Muscle of leg (tissue), 16 donors: ENCODE results near the gene USP24. TPM values are rescaled to one million over a fixed set of nuclear protein-coding genes. Genes with fewer than 3 reads are reported as not detected.

Source experiments
- DNase-seq: peaks from one replicate; pipeline ENCODE4 v3.0.0; 2013
- H3K27ac ChIP-seq: one replicate; pipeline ENCODE4 v1.5.1; 2013; ENCODE audit warnings: mild to moderate bottlenecking, low read length, control low read depth
- H3K27me3 ChIP-seq: one replicate; pipeline ENCODE4 v1.6.1; 2013; ENCODE audit warnings: low read length; ENCODE audit not compliant: control insufficient read depth, insufficient read depth
- H3K36me3 ChIP-seq: one replicate; pipeline ENCODE4 v1.6.1; 2013; ENCODE audit warnings: low read length; ENCODE audit not compliant: control insufficient read depth, insufficient read depth
- H3K4me1 ChIP-seq: one replicate; pipeline ENCODE4 v1.6.1; 2013; ENCODE audit warnings: low read length; ENCODE audit not compliant: control insufficient read depth, insufficient read depth
- H3K4me3 ChIP-seq: one replicate; pipeline ENCODE4 v1.5.1; 2013; ENCODE audit warnings: low read length, control low read depth
- H3K9me3 ChIP-seq: replicated peaks from 2 replicates; pipeline ENCODE4 v1.6.1; 2013; ENCODE audit warnings: low read depth, low read length; ENCODE audit not compliant: control insufficient read depth
- WGBS: methylation state at CpG from one replicate; pipeline ENCODE4 v1.1.5; 2013; ENCODE audit warnings: missing lambda C conversion rate; ENCODE audit not compliant: insufficient coverage; 5-methylcytosine and 5-hydroxymethylcytosine counted together
- long read RNA-seq, 11 donors: transcript quantifications; one replicate each; lab custom pipeline, GENCODE V29; 2026
- polyA plus RNA-seq, 8 donors: library from polyadenylated mRNA; unstranded; fragments of 120-200 nt; gene quantifications; one replicate each; pipeline versions ENCODE4 v1.2.1 to v1.2.3, GENCODE V29; 2013; ENCODE audit warnings: inconsistent platforms in 1 of 8, low replicate concordance in 1 of 8; ENCODE audit not compliant: insufficient read length in 8 of 8, insufficient read depth in 1 of 8
- total RNA-seq: library from RNA; stranded (reverse); fragments of 120-200 nt; gene quantifications from one replicate; pipeline ENCODE4 v1.2.4, GENCODE V29; 2013

The USP24 gene, protein sequence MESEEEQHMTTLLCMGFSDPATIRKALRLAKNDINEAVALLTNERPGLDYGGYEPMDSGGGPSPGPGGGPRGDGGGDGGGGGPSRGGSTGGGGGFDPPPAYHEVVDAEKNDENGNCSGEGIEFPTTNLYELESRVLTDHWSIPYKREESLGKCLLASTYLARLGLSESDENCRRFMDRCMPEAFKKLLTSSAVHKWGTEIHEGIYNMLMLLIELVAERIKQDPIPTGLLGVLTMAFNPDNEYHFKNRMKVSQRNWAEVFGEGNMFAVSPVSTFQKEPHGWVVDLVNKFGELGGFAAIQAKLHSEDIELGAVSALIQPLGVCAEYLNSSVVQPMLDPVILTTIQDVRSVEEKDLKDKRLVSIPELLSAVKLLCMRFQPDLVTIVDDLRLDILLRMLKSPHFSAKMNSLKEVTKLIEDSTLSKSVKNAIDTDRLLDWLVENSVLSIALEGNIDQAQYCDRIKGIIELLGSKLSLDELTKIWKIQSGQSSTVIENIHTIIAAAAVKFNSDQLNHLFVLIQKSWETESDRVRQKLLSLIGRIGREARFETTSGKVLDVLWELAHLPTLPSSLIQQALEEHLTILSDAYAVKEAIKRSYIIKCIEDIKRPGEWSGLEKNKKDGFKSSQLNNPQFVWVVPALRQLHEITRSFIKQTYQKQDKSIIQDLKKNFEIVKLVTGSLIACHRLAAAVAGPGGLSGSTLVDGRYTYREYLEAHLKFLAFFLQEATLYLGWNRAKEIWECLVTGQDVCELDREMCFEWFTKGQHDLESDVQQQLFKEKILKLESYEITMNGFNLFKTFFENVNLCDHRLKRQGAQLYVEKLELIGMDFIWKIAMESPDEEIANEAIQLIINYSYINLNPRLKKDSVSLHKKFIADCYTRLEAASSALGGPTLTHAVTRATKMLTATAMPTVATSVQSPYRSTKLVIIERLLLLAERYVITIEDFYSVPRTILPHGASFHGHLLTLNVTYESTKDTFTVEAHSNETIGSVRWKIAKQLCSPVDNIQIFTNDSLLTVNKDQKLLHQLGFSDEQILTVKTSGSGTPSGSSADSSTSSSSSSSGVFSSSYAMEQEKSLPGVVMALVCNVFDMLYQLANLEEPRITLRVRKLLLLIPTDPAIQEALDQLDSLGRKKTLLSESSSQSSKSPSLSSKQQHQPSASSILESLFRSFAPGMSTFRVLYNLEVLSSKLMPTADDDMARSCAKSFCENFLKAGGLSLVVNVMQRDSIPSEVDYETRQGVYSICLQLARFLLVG (N-terminal part only)
- total RNA-seq: 41.2 TPM
- polyA plus RNA-seq: 10 to 100 TPM; 31.0 to 54.1 (median 35.0) TPM
- long read RNA-seq, donor 1: 0 reads
- long read RNA-seq, donor 2: 0 reads
- long read RNA-seq, donor 3: 0 reads
- long read RNA-seq, donor 4: 0 reads
- long read RNA-seq, donor 5, partial matches to known transcripts: 12 of 12 reads
- long read RNA-seq, donor 5, other reads (novel, unspliced or antisense): 0 of 12 reads
- long read RNA-seq, donor 6: 0 reads
- long read RNA-seq, donor 7: 0 reads
- long read RNA-seq, donor 8: 0 reads
- long read RNA-seq, donor 9: 0 reads
- long read RNA-seq, donor 10: 0 reads
- long read RNA-seq, donor 11: 0 reads

DNA sequence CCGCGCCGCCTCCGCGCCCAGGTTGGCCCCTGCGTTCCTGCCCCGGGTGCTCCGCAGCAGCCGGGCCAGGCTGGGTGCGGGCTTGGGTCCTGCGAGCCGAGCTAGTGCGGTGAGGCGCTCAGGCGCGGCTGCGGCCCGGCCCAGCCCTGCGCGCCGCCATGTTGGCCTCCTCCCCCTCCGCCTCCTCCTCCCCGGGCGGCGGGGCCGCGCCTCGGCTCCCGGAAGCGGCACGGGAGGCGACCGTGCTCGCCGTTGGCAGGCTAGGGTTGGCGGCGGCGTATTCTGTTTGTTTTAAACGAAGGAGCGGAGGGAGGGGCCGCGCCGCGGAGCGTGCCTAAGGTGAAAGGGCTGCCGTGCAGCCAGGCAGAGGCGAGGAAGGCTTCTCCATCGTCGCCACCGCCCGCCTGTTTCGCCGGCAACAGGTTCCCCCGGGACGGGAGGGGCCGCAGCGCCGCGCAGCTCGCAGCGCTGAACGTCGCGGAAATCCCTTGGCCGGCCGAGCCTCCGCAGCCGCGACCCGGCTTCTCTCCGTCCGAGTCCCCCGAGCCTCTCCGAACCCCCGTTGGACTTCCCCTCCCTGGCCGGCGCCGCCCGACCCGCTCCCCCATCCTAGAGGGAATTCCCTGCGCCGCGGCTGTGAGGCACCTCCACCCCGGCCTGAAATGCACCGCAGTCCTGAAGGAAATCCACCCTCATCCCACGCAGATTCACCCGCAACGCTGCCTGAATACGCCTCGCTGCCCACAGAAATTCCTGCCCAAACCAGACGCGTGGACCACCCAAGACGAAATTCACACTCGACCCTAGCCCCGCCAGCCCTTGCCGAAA is at the start of gene USP24:
Gene USP24, minus strand, starts transcription at position 171 of the 828 bp plus-strand sequence. CDS start 251 bp downstream, outside the sequence.
- H3K27ac ChIP-seq: peak within 1 kb of the TSS; percentile 88
- peaks cover 4% of the 10 kb centered on the region for H3K36me3 ChIP-seq
- WGBS: under 1% methylated on average over 93 of the region's 96 CpGs
- no peaks in the 10 kb centered on the region for H3K9me3 ChIP-seq
- H3K4me1 ChIP-seq: peaks cover 19% of the 10 kb centered on the region
- peak within 1 kb of the TSS; percentile 85 for H3K4me3 ChIP-seq
- DNase-seq: peak; percentile 86
- H3K27me3 ChIP-seq: no peaks in the 10 kb centered on the region

DNA sequence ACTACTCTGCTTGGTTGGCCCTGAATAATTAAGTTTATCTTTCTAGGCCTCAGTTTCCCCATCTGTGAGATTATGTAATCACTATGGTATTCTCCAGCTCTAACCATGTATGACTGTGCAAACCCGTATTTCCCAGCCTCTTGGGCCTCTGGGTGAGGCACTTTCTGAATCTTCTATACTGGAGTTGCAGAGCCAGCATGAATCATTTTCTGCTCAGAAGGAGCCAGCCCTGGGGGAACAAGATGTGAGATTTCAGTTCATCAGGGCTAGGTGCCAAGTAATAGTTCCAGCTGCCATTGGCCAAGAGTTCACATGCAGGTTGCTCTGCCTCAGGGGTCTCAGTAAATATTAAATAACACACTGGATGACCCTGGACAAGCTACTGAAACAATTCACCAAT is 47.7 kb upstream of the USP24 start:
- H3K4me1 ChIP-seq: no peaks in the 10 kb centered on the region
- WGBS: no CpG with 5 or more reads among the region's 1 CpG
- H3K27ac ChIP-seq: no peak overlapping the region
- DNase-seq: peak; percentile 30
- H3K36me3 ChIP-seq: no peaks in the 10 kb centered on the region
- H3K27me3 ChIP-seq: no peaks in the 10 kb centered on the region
- H3K4me3 ChIP-seq: no peak overlapping the region
- H3K9me3 ChIP-seq: no peaks in the 10 kb centered on the region

DNA sequence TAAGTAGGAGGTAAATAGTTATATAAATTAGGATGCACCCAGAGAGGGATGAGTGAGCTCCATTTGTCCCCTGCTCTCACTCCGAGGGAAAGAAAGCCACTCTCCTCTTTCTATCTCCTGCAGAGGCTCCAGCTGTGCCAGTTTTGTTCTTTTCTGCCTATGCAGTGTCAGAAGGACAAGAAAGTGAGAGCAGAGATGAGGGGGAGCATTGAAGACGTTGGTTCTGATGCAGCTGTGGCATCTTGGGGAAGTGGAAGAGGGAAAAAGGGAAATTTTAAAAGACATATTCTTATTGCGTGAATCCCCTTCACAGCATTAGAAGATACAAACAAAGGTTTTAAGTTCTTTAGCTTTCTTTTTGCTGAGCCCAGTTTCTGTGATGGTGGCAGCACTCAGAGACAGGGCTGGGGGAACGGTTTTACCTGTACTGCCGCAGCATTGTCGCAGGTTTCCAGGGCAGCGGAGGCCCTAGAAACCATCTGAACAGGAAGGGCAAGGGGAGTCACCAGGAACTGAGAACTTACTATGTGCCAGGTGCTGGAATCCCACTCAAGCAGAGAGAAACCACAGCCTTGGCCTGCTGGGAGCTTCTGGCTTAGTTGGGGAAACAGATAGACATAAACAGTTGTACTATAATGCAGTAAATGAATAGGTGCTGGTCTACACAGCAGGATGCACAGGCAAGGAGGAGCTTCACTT is 44.9 kb upstream of the USP24 start:
- no peak for DNase-seq
- Histone ChIP-seq H3K36me3 (no peaks in the 10 kb centered on the region), H3K4me1 (no peaks in the 10 kb centered on the region), H3K9me3 (no peaks in the 10 kb centered on the region), H3K27me3 (no peaks in the 10 kb centered on the region), H3K4me3 (no peak overlapping the region), H3K27ac (no peak overlapping the region)
- 96% methylated on average over 4 of the region's 7 CpGs for WGBS

DNA sequence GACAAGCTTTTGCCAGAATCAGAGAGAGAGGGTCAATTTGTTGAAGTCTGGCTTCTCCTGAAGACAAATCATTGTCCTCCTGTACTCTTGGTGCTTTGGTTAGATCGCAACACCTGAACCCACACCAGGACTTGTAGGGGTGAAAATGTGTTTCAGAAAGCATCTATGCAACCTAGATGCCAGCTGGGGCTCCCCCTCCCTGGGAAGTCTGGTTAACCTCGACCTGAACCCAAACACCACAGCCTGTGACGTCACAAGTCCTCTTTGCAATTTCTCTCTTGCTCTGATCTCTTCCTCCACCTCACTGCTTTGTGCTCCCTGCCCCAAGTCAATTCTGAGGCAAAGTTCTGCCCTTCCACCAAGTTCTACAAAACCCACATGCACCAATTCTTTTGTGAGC is 42.8 kb upstream of the USP24 start:
- 37% methylated on average over 2 of the region's 3 CpGs for WGBS

DNA sequence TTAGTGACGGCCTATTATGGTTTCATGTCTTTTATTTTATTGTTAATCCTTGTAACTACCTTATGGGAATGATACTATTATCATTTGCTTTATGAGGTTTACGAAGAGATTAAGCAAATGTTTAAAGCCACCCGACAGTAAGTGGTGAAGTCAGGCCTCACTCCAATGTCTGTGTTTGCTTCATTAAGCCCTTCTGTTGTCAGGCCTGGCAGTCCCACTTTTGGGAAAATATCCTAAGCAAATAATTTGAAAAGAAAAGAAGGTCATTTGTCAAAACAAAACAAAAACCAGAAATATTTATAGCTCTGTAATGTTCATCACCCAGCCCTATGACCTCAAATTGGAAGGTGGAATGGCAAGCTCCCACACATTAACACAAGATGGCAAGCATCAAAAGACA is 40.7 kb upstream of the USP24 start:
- H3K27ac ChIP-seq: no peak overlapping the region
- WGBS: no CpG with 5 or more reads among the region's 3 CpGs
- no peaks in the 10 kb centered on the region for H3K36me3 ChIP-seq
- DNase-seq: no peak
- H3K27me3 ChIP-seq: no peaks in the 10 kb centered on the region
- peaks cover 5% of the 10 kb centered on the region for H3K4me1 ChIP-seq
- no peak overlapping the region for H3K4me3 ChIP-seq
- no peaks in the 10 kb centered on the region for H3K9me3 ChIP-seq

More for the DNA sequence above, 42.8 kb upstream of the USP24 start:
- Histone ChIP-seq H3K4me1 (peaks cover 2% of the 10 kb centered on the region), H3K9me3 (no peaks in the 10 kb centered on the region), H3K27ac (no peak overlapping the region), H3K4me3 (no peak overlapping the region), H3K27me3 (no peaks in the 10 kb centered on the region), H3K36me3 (no peaks in the 10 kb centered on the region)
- no peak for DNase-seq

DNA sequence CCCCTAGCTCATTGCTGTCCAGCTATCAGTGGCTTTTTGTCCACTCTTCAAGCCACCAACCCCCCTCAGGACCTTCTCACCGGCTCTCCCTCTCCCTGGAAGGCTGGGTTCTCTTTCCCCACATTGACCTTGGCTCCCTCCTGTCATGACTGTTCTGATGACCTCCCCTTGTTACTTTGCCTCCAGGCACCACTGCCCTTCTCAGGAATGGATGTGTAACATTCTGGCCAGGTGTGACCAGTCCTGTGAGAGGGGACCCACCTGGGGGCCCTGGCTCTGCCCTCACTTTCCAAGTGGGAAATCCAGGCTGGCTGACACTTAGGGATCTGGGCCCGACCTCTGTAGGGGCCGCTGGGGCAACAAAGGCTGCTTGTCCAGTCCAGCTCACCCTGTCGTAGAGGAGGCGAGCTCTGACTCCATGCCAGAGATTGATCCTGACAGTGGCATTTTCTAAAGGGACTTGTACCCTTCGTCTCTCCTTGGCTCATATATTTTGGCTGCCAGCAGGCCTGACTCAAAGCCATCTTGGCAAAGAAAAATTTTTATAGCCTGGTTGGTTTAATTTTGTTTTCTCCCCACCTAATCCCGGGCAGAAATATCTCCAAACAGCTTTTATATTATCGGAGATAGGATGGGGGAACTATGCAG is 37.9 kb upstream of the USP24 start:
- H3K4me1 ChIP-seq: peaks cover 11% of the 10 kb centered on the region
- no peaks in the 10 kb centered on the region for H3K27me3 ChIP-seq
- no peaks in the 10 kb centered on the region for H3K9me3 ChIP-seq
- DNase-seq: no peak
- 66% methylated on average over 6 of the region's 8 CpGs for WGBS
- H3K27ac ChIP-seq: no peak overlapping the region
- no peaks in the 10 kb centered on the region for H3K36me3 ChIP-seq
- H3K4me3 ChIP-seq: no peak overlapping the region

DNA sequence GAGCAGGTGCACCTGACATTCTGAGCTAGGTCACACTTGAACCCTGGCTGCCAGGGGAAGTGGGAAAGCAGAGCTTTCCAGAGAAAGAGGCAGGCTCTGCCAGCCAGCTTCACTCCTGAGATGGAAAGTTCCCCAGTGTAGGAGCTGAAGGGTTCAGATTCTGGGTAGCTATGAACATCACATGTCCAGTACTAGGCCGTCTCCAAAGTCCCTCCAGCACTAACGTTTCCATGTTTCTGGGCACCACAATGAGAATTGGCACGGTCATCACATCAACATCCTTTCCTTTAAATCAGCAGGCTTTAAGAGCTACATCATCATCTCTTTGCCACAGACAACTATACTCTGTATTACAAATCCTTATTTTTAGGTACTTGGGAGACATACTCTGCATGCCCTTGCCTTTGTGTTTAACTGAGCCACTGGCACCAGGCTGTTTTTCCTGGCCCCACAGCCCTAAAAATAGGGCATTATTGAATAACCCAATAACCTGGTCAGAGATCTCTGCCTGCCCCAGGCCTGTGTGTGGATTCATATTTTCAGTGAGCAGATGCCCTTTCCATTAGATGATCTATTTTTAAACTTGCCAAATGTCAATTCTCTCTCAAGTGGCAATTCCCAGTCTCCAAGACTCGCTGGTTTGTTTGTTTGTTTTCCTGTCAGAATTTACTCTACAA is 35.4 kb upstream of the USP24 start:
- peak; percentile 29 for DNase-seq
- Histone ChIP-seq H3K4me1 (peaks cover 11% of the 10 kb centered on the region), H3K27me3 (no peaks in the 10 kb centered on the region), H3K4me3 (no peak overlapping the region), H3K9me3 (no peaks in the 10 kb centered on the region), H3K36me3 (no peaks in the 10 kb centered on the region), H3K27ac (peak overlapping the region; percentile 32)
- 81% methylated on average over 3 of the region's 4 CpGs for WGBS
